Activated T-cell treated with anti-CD3 and anti-CD28 coated beads, Interleukin-2, amount 50 U/mL, for 24 hours (primary cell): ENCODE measurements around the gene DMRTC1B.
"Not testable (repeated sequence)": the region's sequence is repeated elsewhere in the genome, so short reads cannot be mapped to it uniquely, and the experiment has no call there.

Experiments used
- DNase-seq: peaks from one replicate; pipeline ENCODE4 v3.0.0-alpha.2; 2020
- H3K27ac Mint-ChIP-seq: 2 replicates; pipeline ENCODE4 v1.8.0; 2020; ENCODE audit warnings: mild to moderate bottlenecking, mixed read lengths
- H3K27me3 Mint-ChIP-seq: 2 replicates; pipeline ENCODE4 v1.8.0; 2020; ENCODE audit warnings: mixed read lengths
- H3K36me3 Mint-ChIP-seq: 2 replicates; pipeline ENCODE4 v1.8.0; 2020; ENCODE audit warnings: low read depth, mixed read lengths
- H3K4me1 Mint-ChIP-seq: 2 replicates; pipeline ENCODE4 v1.8.0; 2020; ENCODE audit warnings: low read depth, mixed read lengths
- H3K4me3 Mint-ChIP-seq: 2 replicates; pipeline ENCODE4 v1.8.0; 2020; ENCODE audit warnings: mild to moderate bottlenecking, moderate library complexity, mixed read lengths
- H3K9me3 Mint-ChIP-seq: 2 replicates; pipeline ENCODE4 v1.8.0; 2020; ENCODE audit warnings: mixed read lengths

Gene DMRTC1B

GRCh38 chrX:72776653-72777466, at the start of gene DMRTC1B:
Gene DMRTC1B (plus strand): TSS chrX:72776890. CDS start chrX:72845136, 68,246 bp downstream.
- not testable (repeated sequence) for H3K4me1 Mint-ChIP-seq, H3K36me3 Mint-ChIP-seq, DNase-seq, H3K27me3 Mint-ChIP-seq, H3K9me3 Mint-ChIP-seq, H3K4me3 Mint-ChIP-seq, H3K27ac Mint-ChIP-seq

- H3K27ac Mint-ChIP-seq: no peak overlapping the region
- H3K36me3 Mint-ChIP-seq: no peaks in the 10 kb centered on the region
- peaks cover 3% of the 10 kb centered on the region for H3K4me1 Mint-ChIP-seq
- peaks cover 73% of the 10 kb centered on the region for H3K27me3 Mint-ChIP-seq
- no peak for DNase-seq
- H3K4me3 Mint-ChIP-seq: no peak overlapping the region
- no peaks in the 10 kb centered on the region for H3K9me3 Mint-ChIP-seq
Observed at GRCh38 chrX:72727846-72728245, 48.8 kb upstream of the DMRTC1B start.

GRCh38 chrX:72733636-72734035, 43.1 kb upstream of the DMRTC1B start:
- DNase-seq, H3K27ac Mint-ChIP-seq, H3K4me1 Mint-ChIP-seq, H3K36me3 Mint-ChIP-seq, H3K4me3 Mint-ChIP-seq, H3K9me3 Mint-ChIP-seq: not testable (repeated sequence)
- peaks cover 66% of the 10 kb centered on the region for H3K27me3 Mint-ChIP-seq

- H3K4me3 Mint-ChIP-seq: no peak overlapping the region
- no peak for DNase-seq
- H3K9me3 Mint-ChIP-seq: no peaks in the 10 kb centered on the region
- H3K4me1 Mint-ChIP-seq: no peaks in the 10 kb centered on the region
- H3K36me3 Mint-ChIP-seq: no peaks in the 10 kb centered on the region
- no peak overlapping the region for H3K27ac Mint-ChIP-seq
- peaks cover 68% of the 10 kb centered on the region for H3K27me3 Mint-ChIP-seq
Observed at GRCh38 chrX:72735561-72735960, 41.1 kb upstream of the DMRTC1B start.

GRCh38 chrX:72745546-72745945, 31.1 kb upstream of the DMRTC1B start:
- H3K4me3 Mint-ChIP-seq, H3K27me3 Mint-ChIP-seq, DNase-seq, H3K36me3 Mint-ChIP-seq, H3K9me3 Mint-ChIP-seq, H3K4me1 Mint-ChIP-seq, H3K27ac Mint-ChIP-seq: not testable (repeated sequence)

- not testable (repeated sequence) for H3K4me1 Mint-ChIP-seq, H3K27ac Mint-ChIP-seq, H3K36me3 Mint-ChIP-seq, H3K9me3 Mint-ChIP-seq, H3K27me3 Mint-ChIP-seq, DNase-seq, H3K4me3 Mint-ChIP-seq
Observed at GRCh38 chrX:72748545-72748944, 28.1 kb upstream of the DMRTC1B start.

GRCh38 chrX:72760454-72760853, 16.2 kb upstream of the DMRTC1B start:
- H3K27me3 Mint-ChIP-seq, DNase-seq, H3K36me3 Mint-ChIP-seq, H3K9me3 Mint-ChIP-seq, H3K27ac Mint-ChIP-seq, H3K4me3 Mint-ChIP-seq, H3K4me1 Mint-ChIP-seq: not testable (repeated sequence)

GRCh38 chrX:72777467-72777790, 739 bp downstream of the DMRTC1B start:
- DNase-seq, H3K27ac Mint-ChIP-seq, H3K27me3 Mint-ChIP-seq, H3K4me1 Mint-ChIP-seq, H3K9me3 Mint-ChIP-seq, H3K4me3 Mint-ChIP-seq, H3K36me3 Mint-ChIP-seq: not testable (repeated sequence)

GRCh38 chrX:72778146-72778545, 1.5 kb downstream of the DMRTC1B start:
- DNase-seq, H3K36me3 Mint-ChIP-seq, H3K27me3 Mint-ChIP-seq, H3K27ac Mint-ChIP-seq, H3K4me3 Mint-ChIP-seq, H3K4me1 Mint-ChIP-seq, H3K9me3 Mint-ChIP-seq: not testable (repeated sequence)

GRCh38 chrX:72782560-72782959, 5.9 kb downstream of the DMRTC1B start, which contains the start of gene FAM236B:
Gene FAM236B (minus strand): TSS chrX:72782660. CDS start chrX:72782560, 100 bp downstream.
- H3K27me3 Mint-ChIP-seq, DNase-seq, H3K27ac Mint-ChIP-seq, H3K4me3 Mint-ChIP-seq, H3K4me1 Mint-ChIP-seq, H3K9me3 Mint-ChIP-seq, H3K36me3 Mint-ChIP-seq: not testable (repeated sequence)

- not testable (repeated sequence) for H3K9me3 Mint-ChIP-seq, H3K36me3 Mint-ChIP-seq, H3K27me3 Mint-ChIP-seq, DNase-seq, H3K4me3 Mint-ChIP-seq, H3K4me1 Mint-ChIP-seq, H3K27ac Mint-ChIP-seq
Observed at GRCh38 chrX:72783365-72783936, 6.8 kb downstream of the DMRTC1B start.

- H3K36me3 Mint-ChIP-seq, H3K9me3 Mint-ChIP-seq: not testable (repeated sequence)
Observed at GRCh38 chrX:72783964-72784363, 7.3 kb downstream of the DMRTC1B start.

GRCh38 chrX:72788142-72788541, 11.5 kb downstream of the DMRTC1B start:
- H3K27me3 Mint-ChIP-seq, H3K36me3 Mint-ChIP-seq, DNase-seq, H3K4me1 Mint-ChIP-seq, H3K9me3 Mint-ChIP-seq, H3K4me3 Mint-ChIP-seq, H3K27ac Mint-ChIP-seq: not testable (repeated sequence)

More at GRCh38 chrX:72783964-72784363, 7.3 kb downstream of the DMRTC1B start:
- H3K27ac Mint-ChIP-seq, H3K4me3 Mint-ChIP-seq, DNase-seq, H3K4me1 Mint-ChIP-seq, H3K27me3 Mint-ChIP-seq: not testable (repeated sequence)

- not testable (repeated sequence) for H3K27me3 Mint-ChIP-seq, DNase-seq, H3K4me3 Mint-ChIP-seq, H3K36me3 Mint-ChIP-seq, H3K4me1 Mint-ChIP-seq, H3K9me3 Mint-ChIP-seq, H3K27ac Mint-ChIP-seq
Observed at GRCh38 chrX:72790390-72790789, 13.7 kb downstream of the DMRTC1B start.

- H3K27me3 Mint-ChIP-seq, H3K9me3 Mint-ChIP-seq, H3K27ac Mint-ChIP-seq, H3K4me3 Mint-ChIP-seq, DNase-seq, H3K36me3 Mint-ChIP-seq, H3K4me1 Mint-ChIP-seq: not testable (repeated sequence)
Observed at GRCh38 chrX:72808110-72808509, 31.4 kb downstream of the DMRTC1B start, which contains the start of gene FAM236D. Gene FAM236D (minus strand): TSS chrX:72808210. CDS start chrX:72808110, 100 bp downstream.
